SK-N-MC (cell line): Measurements from ENCODE around the gene CRHR2.

Experiments used
- DNase-seq: peaks from one replicate; pipeline ENCODE4 v3.0.0-alpha.2; 2011; ENCODE audit warnings: low read depth, low spot score
- H3K27ac ChIP-seq: fragments of 200-600 bp; sonication (generic); 2 replicates; pipeline ENCODE4 v1.5.1; 2016; ENCODE audit warnings: mixed run types
- H3K36me3 ChIP-seq: fragments of 200-600 bp; sonication (generic); 2 replicates; pipeline ENCODE4 v1.6.1; 2017; ENCODE audit warnings: antibody characterized with exemption, low read length, mixed read lengths; ENCODE audit not compliant: insufficient read depth
- H3K4me3 ChIP-seq: fragments of 200-600 bp; sonication (generic); 2 replicates; pipeline ENCODE4 v1.5.1; 2016
- H3K9ac ChIP-seq: fragments of 200-600 bp; sonication (generic); 2 replicates; pipeline ENCODE4 v1.8.0; 2017; ENCODE audit warnings: mixed run types, mixed read lengths; ENCODE audit not compliant: insufficient read length
- H3K9me3 ChIP-seq: fragments of 200-600 bp; sonication (generic); 2 replicates; pipeline ENCODE4 v1.6.1; 2017; ENCODE audit warnings: low read depth, mild to moderate bottlenecking, antibody characterized with exemption, low read length, moderate library complexity, mixed read lengths
- EZH2 ChIP-seq: fragments of 200-600 bp; sonication (generic); IDR thresholded peaks from one replicate; pipeline ENCODE4 v1.6.1; 2017; ENCODE audit warnings: antibody characterized with exemption
- FOXP2 ChIP-seq: optimal IDR thresholded peaks from 2 replicates; pipeline ENCODE3; 2011; ENCODE audit warnings: mild to moderate bottlenecking, moderate library complexity; ENCODE audit not compliant: insufficient read depth; ENCODE audit errors: extremely low read length, control extremely low read depth
- POLR2AphosphoS5 ChIP-seq: IDR thresholded peaks from 2 replicates; pipeline ENCODE4 v1.6.1; 2012; ENCODE audit warnings: mild to moderate bottlenecking, low read depth, low read length, borderline replicate concordance

CRHR2 gene

GRCh38 chr7:30617359-30617758 is 64.9 kb downstream of the CRHR2 start:
- Histone ChIP-seq H3K4me3 (no peak overlapping the region), H3K27ac (no peak overlapping the region), H3K9ac (no peak overlapping the region), H3K36me3 (peaks cover 99% of the 10 kb centered on the region), H3K9me3 (no peaks in the 10 kb centered on the region)
- no peak for TF ChIP-seq POLR2AphosphoS5
- DNase-seq: no peak

- no peak overlapping the region for H3K27ac ChIP-seq
- no peaks in the 10 kb centered on the region for H3K9me3 ChIP-seq
- peaks cover 99% of the 10 kb centered on the region for H3K36me3 ChIP-seq
- H3K4me3 ChIP-seq: no peak overlapping the region
- no peak for DNase-seq
- TF ChIP-seq FOXP2 (no peak), POLR2AphosphoS5 (no peak), EZH2 (no peak)
- no peak overlapping the region for H3K9ac ChIP-seq
Measured at GRCh38 chr7:30616318-30616717, 65.9 kb downstream of the CRHR2 start.

- H3K27ac ChIP-seq: no peak overlapping the region
- no peak overlapping the region for H3K9ac ChIP-seq
- TF ChIP-seq FOXP2 (no peak), EZH2 (no peak), POLR2AphosphoS5 (no peak)
- no peak overlapping the region for H3K4me3 ChIP-seq
- no peaks in the 10 kb centered on the region for H3K9me3 ChIP-seq
- H3K36me3 ChIP-seq: peaks cover 99% of the 10 kb centered on the region
- no peak for DNase-seq
Measured at GRCh38 chr7:30613366-30614325, 68.6 kb downstream of the CRHR2 start.

- TF ChIP-seq EZH2 (no peak), POLR2AphosphoS5 (no peak), FOXP2 (no peak)
- Histone ChIP-seq H3K36me3 (peaks cover 99% of the 10 kb centered on the region), H3K9ac (no peak overlapping the region), H3K4me3 (no peak overlapping the region), H3K27ac (no peak overlapping the region), H3K9me3 (no peaks in the 10 kb centered on the region)
- no peak for DNase-seq
Measured at GRCh38 chr7:30612658-30613265, 69.5 kb downstream of the CRHR2 start.

- Histone ChIP-seq H3K36me3 (peaks cover 96% of the 10 kb centered on the region), H3K9me3 (no peaks in the 10 kb centered on the region), H3K9ac (no peak overlapping the region), H3K4me3 (no peak overlapping the region), H3K27ac (no peak overlapping the region)
- TF ChIP-seq FOXP2 (no peak), EZH2 (no peak), POLR2AphosphoS5 (no peak)
- DNase-seq: no peak
Measured at GRCh38 chr7:30605832-30606231, 76.4 kb downstream of the CRHR2 start.

- H3K27ac ChIP-seq: no peak overlapping the region
- no peak for TF ChIP-seq FOXP2
- no peak for TF ChIP-seq POLR2AphosphoS5
- TF ChIP-seq EZH2: no peak
- H3K4me3 ChIP-seq: no peak overlapping the region
- DNase-seq: no peak
- H3K9ac ChIP-seq: no peak overlapping the region
- peaks cover 96% of the 10 kb centered on the region for H3K36me3 ChIP-seq
- no peaks in the 10 kb centered on the region for H3K9me3 ChIP-seq
Measured at GRCh38 chr7:30604901-30605300, 77.4 kb downstream of the CRHR2 start.
